ENCODE measurements around the gene STARD13. TPM values are rescaled to one million over a fixed set of nuclear protein-coding genes. Genes with fewer than 3 reads are reported as not detected.
"Not testable (repeated sequence)": the region's sequence is repeated elsewhere in the genome, so short reads cannot be mapped to it uniquely, and the experiment has no call there.

Gene STARD13
- total and polyA plus RNA-seq, 4 donors = 14.2 to 51.4 (median 22.2) TPM

- H3K4me3 ChIP-seq (ENCODE audit: low read depth, low read length) = no peak overlapping the region
- no peaks in the 10 kb centered on the region for H3K9me3 ChIP-seq (ENCODE audit: control insufficient read depth, insufficient read depth, low read length)
- H3K27ac ChIP-seq (ENCODE audit: low read depth, low read length) = no peak overlapping the region
- no peak for DNase-seq (ENCODE audit: low read depth in 4 of 6, low spot score in 6 of 6)
- H3K4me1 ChIP-seq (ENCODE audit: control insufficient read depth, insufficient read depth, low read length) = peaks cover 2% of the 10 kb centered on the region
- H3K27me3 ChIP-seq (ENCODE audit: control insufficient read depth, insufficient read depth, low read length) = no peaks in the 10 kb centered on the region
- 100% methylated on average over 1 of the region's 6 CpGs for WGBS (ENCODE audit: insufficient coverage)
- H3K36me3 ChIP-seq (ENCODE audit: control insufficient read depth, insufficient read depth, low read length) = peaks cover 11% of the 10 kb centered on the region
These were observed 116.1 kb downstream of the STARD13 start for GRCh38 chr13:33169273-33169980.

- 83% methylated on average over 2 of the region's 5 CpGs for WGBS (ENCODE audit: insufficient coverage)
- no peak for DNase-seq (ENCODE audit: low read depth in 4 of 6, low spot score in 6 of 6)
These were observed 117.1 kb downstream of the STARD13 start for GRCh38 chr13:33168321-33168960.

GRCh38 chr13:33167491-33167890 lies 118.1 kb downstream of the STARD13 start:
- H3K27me3 ChIP-seq (ENCODE audit: control insufficient read depth, insufficient read depth, low read length) = no peaks in the 10 kb centered on the region
- no peaks in the 10 kb centered on the region for H3K9me3 ChIP-seq (ENCODE audit: control insufficient read depth, insufficient read depth, low read length)
- H3K27ac ChIP-seq (ENCODE audit: low read depth, low read length) = peak overlapping the region; percentile 33
- peaks cover 11% of the 10 kb centered on the region for H3K36me3 ChIP-seq (ENCODE audit: control insufficient read depth, insufficient read depth, low read length)
- no peak overlapping the region for H3K4me3 ChIP-seq (ENCODE audit: low read depth, low read length)
- WGBS (ENCODE audit: insufficient coverage) = 94% methylated on average over 9 of the region's 12 CpGs
- peaks cover 2% of the 10 kb centered on the region for H3K4me1 ChIP-seq (ENCODE audit: control insufficient read depth, insufficient read depth, low read length)
- no peak for DNase-seq (ENCODE audit: low read depth in 4 of 6, low spot score in 6 of 6)

More at GRCh38 chr13:33168321-33168960, 117.1 kb downstream of the STARD13 start:
- Histone ChIP-seq H3K4me3 (ENCODE audit: low read depth, low read length) (no peak overlapping the region), H3K27me3 (ENCODE audit: control insufficient read depth, insufficient read depth, low read length) (no peaks in the 10 kb centered on the region), H3K27ac (ENCODE audit: low read depth, low read length) (peak overlapping the region; percentile 8), H3K4me1 (ENCODE audit: control insufficient read depth, insufficient read depth, low read length) (peaks cover 2% of the 10 kb centered on the region), H3K9me3 (ENCODE audit: control insufficient read depth, insufficient read depth, low read length) (no peaks in the 10 kb centered on the region), H3K36me3 (ENCODE audit: control insufficient read depth, insufficient read depth, low read length) (peaks cover 11% of the 10 kb centered on the region)

- DNase-seq (ENCODE audit: low read depth in 4 of 6, low spot score in 6 of 6) = peak in 1 of 6 donors; percentile 53
- Histone ChIP-seq H3K4me1 (ENCODE audit: control insufficient read depth, insufficient read depth, low read length) (peaks cover 2% of the 10 kb centered on the region), H3K4me3 (ENCODE audit: low read depth, low read length) (no peak overlapping the region), H3K9me3 (ENCODE audit: control insufficient read depth, insufficient read depth, low read length) (no peaks in the 10 kb centered on the region), H3K36me3 (ENCODE audit: control insufficient read depth, insufficient read depth, low read length) (peaks cover 11% of the 10 kb centered on the region), H3K27me3 (ENCODE audit: control insufficient read depth, insufficient read depth, low read length) (no peaks in the 10 kb centered on the region), H3K27ac (ENCODE audit: low read depth, low read length) (no peak overlapping the region)
- WGBS (ENCODE audit: insufficient coverage) = 100% methylated on average over 1 of the region's 2 CpGs
These were observed 119.8 kb downstream of the STARD13 start for GRCh38 chr13:33165787-33166186.

DNA sequence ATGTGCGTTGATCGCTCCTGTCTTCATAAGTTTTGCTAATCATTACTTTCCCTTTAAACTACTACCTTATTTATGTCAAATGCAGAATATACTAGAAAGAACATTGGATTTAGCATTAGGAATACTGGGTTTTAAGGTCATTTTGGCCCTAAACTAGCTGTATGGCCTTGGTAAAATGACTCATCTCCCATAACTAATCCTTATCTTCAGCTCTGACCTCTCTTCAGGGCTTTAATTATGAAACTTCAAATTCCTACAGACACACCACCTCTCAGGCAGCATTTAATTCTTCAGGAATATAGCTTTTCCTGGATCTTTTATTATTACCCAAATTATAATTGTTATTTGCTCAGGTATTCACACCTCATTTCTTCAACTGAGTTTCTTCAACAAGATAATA lies 121.2 kb downstream of the STARD13 start:
- no peak for DNase-seq (ENCODE audit: low read depth in 4 of 6, low spot score in 6 of 6)
- Histone ChIP-seq H3K4me1 (ENCODE audit: control insufficient read depth, insufficient read depth, low read length) (peaks cover 2% of the 10 kb centered on the region), H3K36me3 (ENCODE audit: control insufficient read depth, insufficient read depth, low read length) (peaks cover 11% of the 10 kb centered on the region), H3K27me3 (ENCODE audit: control insufficient read depth, insufficient read depth, low read length) (no peaks in the 10 kb centered on the region), H3K27ac (ENCODE audit: low read depth, low read length) (no peak overlapping the region), H3K9me3 (ENCODE audit: control insufficient read depth, insufficient read depth, low read length) (no peaks in the 10 kb centered on the region), H3K4me3 (ENCODE audit: low read depth, low read length) (no peak overlapping the region)
- WGBS (ENCODE audit: insufficient coverage) = no CpG with 5 or more reads among the region's 2 CpGs

- not testable (repeated sequence) for H3K4me1 ChIP-seq (ENCODE audit: control insufficient read depth, insufficient read depth, low read length); H3K27ac ChIP-seq (ENCODE audit: low read depth, low read length); H3K4me3 ChIP-seq (ENCODE audit: low read depth, low read length); DNase-seq (ENCODE audit: low read depth in 4 of 6, low spot score in 6 of 6); H3K27me3 ChIP-seq (ENCODE audit: control insufficient read depth, insufficient read depth, low read length); H3K9me3 ChIP-seq (ENCODE audit: control insufficient read depth, insufficient read depth, low read length)
- no CpG with 5 or more reads among the region's 2 CpGs for WGBS (ENCODE audit: insufficient coverage)
- H3K36me3 ChIP-seq (ENCODE audit: control insufficient read depth, insufficient read depth, low read length) = peaks cover 11% of the 10 kb centered on the region
These were observed 122.8 kb downstream of the STARD13 start for GRCh38 chr13:33162725-33163124.

DNA sequence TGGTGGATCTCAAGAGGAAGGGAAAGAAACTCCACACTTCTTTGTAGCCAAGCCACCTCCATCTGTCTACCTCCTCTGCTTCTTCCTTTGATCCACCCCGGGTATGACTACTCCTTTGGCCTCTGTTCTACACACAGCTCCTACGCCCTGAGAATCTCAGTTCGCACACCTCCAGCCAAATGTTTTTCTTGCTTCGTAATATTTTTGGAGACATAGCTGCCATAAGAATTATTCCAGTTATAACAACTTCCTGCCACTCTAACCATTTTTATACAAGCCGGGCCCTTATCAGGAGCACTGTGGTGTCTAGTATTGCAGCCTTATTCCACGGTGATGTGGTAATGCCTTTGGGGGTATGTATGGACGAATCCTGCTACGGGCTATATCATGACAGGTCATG lies 126.7 kb downstream of the STARD13 start:
- no peak overlapping the region for H3K4me3 ChIP-seq (ENCODE audit: low read depth, low read length)
- peaks cover 4% of the 10 kb centered on the region for H3K4me1 ChIP-seq (ENCODE audit: control insufficient read depth, insufficient read depth, low read length)
- peaks cover 2% of the 10 kb centered on the region for H3K36me3 ChIP-seq (ENCODE audit: control insufficient read depth, insufficient read depth, low read length)
- 90% methylated on average over 2 of the region's 8 CpGs for WGBS (ENCODE audit: insufficient coverage)
- H3K9me3 ChIP-seq (ENCODE audit: control insufficient read depth, insufficient read depth, low read length) = no peaks in the 10 kb centered on the region
- DNase-seq (ENCODE audit: low read depth in 4 of 6, low spot score in 6 of 6) = no peak
- H3K27ac ChIP-seq (ENCODE audit: low read depth, low read length) = no peak overlapping the region
- no peaks in the 10 kb centered on the region for H3K27me3 ChIP-seq (ENCODE audit: control insufficient read depth, insufficient read depth, low read length)

DNA sequence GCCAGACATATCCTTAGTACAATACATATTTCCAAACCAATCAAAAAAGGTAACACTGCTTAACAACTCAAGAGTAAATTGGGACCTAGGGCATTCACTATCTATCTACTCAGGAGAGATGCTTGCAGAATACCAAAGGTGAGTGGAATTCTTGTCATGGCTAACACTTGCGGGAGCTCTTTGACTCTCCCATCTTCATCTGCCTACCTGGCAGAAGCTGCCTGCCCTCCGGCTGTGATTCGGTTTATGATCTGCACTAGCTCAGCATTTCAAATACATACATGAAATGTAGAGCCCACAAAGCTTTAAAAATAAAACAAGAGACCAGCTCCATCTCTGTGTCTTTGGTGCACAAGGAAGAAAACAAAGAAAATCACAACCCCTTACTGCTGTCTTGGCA lies 127.3 kb downstream of the STARD13 start:
- Histone ChIP-seq H3K27ac (ENCODE audit: low read depth, low read length) (no peak overlapping the region), H3K9me3 (ENCODE audit: control insufficient read depth, insufficient read depth, low read length) (no peaks in the 10 kb centered on the region), H3K4me1 (ENCODE audit: control insufficient read depth, insufficient read depth, low read length) (peaks cover 8% of the 10 kb centered on the region), H3K4me3 (ENCODE audit: low read depth, low read length) (no peak overlapping the region), H3K27me3 (ENCODE audit: control insufficient read depth, insufficient read depth, low read length) (no peaks in the 10 kb centered on the region), H3K36me3 (ENCODE audit: control insufficient read depth, insufficient read depth, low read length) (peaks cover 6% of the 10 kb centered on the region)
- WGBS (ENCODE audit: insufficient coverage) = no CpG with 5 or more reads among the region's 3 CpGs
- DNase-seq (ENCODE audit: low read depth in 4 of 6, low spot score in 6 of 6) = no peak

GRCh38 chr13:33154911-33155310 lies 130.6 kb downstream of the STARD13 start:
- H3K4me3 ChIP-seq (ENCODE audit: low read depth, low read length) = no peak overlapping the region
- no peak for DNase-seq (ENCODE audit: low read depth in 4 of 6, low spot score in 6 of 6)
- H3K27me3 ChIP-seq (ENCODE audit: control insufficient read depth, insufficient read depth, low read length) = no peaks in the 10 kb centered on the region
- WGBS (ENCODE audit: insufficient coverage) = 95% methylated on average over 4 of the region's 5 CpGs
- peaks cover 10% of the 10 kb centered on the region for H3K4me1 ChIP-seq (ENCODE audit: control insufficient read depth, insufficient read depth, low read length)
- peak overlapping the region; percentile 79 for H3K27ac ChIP-seq (ENCODE audit: low read depth, low read length)
- no peaks in the 10 kb centered on the region for H3K9me3 ChIP-seq (ENCODE audit: control insufficient read depth, insufficient read depth, low read length)
- H3K36me3 ChIP-seq (ENCODE audit: control insufficient read depth, insufficient read depth, low read length) = peaks cover 7% of the 10 kb centered on the region

All from spinal cord (tissue), 10 donors.